Gastrocnemius medialis (tissue), 4 donors: ENCODE results near the gene HSBP1L1.

Experiments
- POLR2A ChIP-seq, 2 donors: fragments of 450-650 bp; IDR thresholded peaks; one replicate each; pipeline ENCODE4 v1.6.1; 2017; ENCODE audit warnings: antibody characterized with exemption in 2 of 2, mild to moderate bottlenecking in 2 of 2, moderate library complexity in 2 of 2
- TF ChIP-seq, protein P1 (sequence below), 5 experiments: fragments of 450-650 bp in 3 of 5; fragments of 200-600 bp in 2 of 5; sonication (generic) in 2 of 5; IDR thresholded peaks in 4 of 5; conservative IDR thresholded peaks in 1 of 5; 1 replicate in 4 of 5; 2 replicates in 1 of 5; pipeline ENCODE4 v1.5.1; 2016 to 2019; ENCODE audit warnings: antibody characterized with exemption in 5 of 5, mild to moderate bottlenecking in 3 of 5, moderate library complexity in 3 of 5

DNA sequence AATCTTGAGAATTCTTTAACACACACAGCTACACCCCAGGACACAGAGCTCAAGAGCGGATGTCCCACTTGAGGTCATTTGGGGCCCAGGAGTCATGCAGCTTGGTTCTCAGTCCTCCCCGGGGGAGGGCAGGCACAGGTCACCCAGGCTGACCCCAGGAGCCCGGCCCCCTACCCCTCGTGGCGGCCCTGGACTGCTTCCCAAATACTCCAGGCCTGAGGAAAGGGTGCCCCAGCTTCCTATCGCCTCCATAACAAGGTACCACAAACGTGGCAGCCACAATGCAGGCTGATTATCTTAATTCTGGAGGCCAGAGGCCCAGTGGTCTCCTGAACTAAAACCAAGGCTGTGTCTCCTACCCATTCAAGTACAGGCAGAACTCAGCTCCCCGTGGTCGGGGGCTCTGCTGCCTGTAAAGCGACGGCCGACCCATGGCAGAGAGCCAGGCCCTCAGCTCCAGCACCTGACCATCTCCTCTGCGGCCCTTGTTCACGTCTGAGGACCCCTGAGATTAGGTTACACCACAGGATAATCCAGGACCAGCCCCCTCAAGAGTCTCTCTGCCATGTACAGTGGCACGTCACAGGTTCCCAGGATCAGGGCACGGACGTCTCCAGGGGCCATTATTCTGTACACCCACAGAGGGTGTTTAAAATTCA lies 23.5 kb upstream of the HSBP1L1 start:
- TF ChIP-seq, protein P1, sequence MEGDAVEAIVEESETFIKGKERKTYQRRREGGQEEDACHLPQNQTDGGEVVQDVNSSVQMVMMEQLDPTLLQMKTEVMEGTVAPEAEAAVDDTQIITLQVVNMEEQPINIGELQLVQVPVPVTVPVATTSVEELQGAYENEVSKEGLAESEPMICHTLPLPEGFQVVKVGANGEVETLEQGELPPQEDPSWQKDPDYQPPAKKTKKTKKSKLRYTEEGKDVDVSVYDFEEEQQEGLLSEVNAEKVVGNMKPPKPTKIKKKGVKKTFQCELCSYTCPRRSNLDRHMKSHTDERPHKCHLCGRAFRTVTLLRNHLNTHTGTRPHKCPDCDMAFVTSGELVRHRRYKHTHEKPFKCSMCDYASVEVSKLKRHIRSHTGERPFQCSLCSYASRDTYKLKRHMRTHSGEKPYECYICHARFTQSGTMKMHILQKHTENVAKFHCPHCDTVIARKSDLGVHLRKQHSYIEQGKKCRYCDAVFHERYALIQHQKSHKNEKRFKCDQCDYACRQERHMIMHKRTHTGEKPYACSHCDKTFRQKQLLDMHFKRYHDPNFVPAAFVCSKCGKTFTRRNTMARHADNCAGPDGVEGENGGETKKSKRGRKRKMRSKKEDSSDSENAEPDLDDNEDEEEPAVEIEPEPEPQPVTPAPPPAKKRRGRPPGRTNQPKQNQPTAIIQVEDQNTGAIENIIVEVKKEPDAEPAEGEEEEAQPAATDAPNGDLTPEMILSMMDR (IDR thresholded peaks at IDR 0.05 in 4 of 5, conservative IDR thresholded peaks at IDR 0.05 in 1 of 5), result no peak
- no peak for TF ChIP-seq POLR2A (IDR thresholded peaks at IDR 0.05)
